ENCODE results near the gene ZNF547.
A peak's percentile ranks its signal among the peaks of the same experiment; 100 is the strongest.

Gene ZNF547

GRCh38 chr19:57403737-57404563 lies 40.6 kb downstream of the ZNF547 start:
- TF ChIP-seq CTCF (IDR thresholded peaks at IDR 0.05; ENCODE audit: borderline replicate concordance, control extremely low read depth, extremely low read depth, insufficient read depth, missing control alignments), result no peak
- in situ Hi-C loops (cut with MboI; ENCODE audit: low sequenced_read_pairs, unreplicated experiment), result no loop called here
- DNase-seq (ENCODE audit: low spot score), result no peak

- DNase-seq (ENCODE audit: low spot score), result peak; percentile 79
- peak; percentile 77 for TF ChIP-seq CTCF (IDR thresholded peaks at IDR 0.05; ENCODE audit: borderline replicate concordance, control extremely low read depth, extremely low read depth, insufficient read depth, missing control alignments)
- in situ Hi-C loops (cut with MboI; ENCODE audit: low sequenced_read_pairs, unreplicated experiment), result no loop called here
Measured at GRCh38 chr19:57406516-57407123, 43.3 kb downstream of the ZNF547 start.

GRCh38 chr19:57410877-57411671 lies 47.7 kb downstream of the ZNF547 start, which contains the start of gene ZNF17:
TSS of gene ZNF17 (plus strand) at chr19:57411161. CDS start at chr19:57413616, 2,455 bp downstream.
- no peak for TF ChIP-seq CTCF (IDR thresholded peaks at IDR 0.05; ENCODE audit: borderline replicate concordance, control extremely low read depth, extremely low read depth, insufficient read depth, missing control alignments)
- in situ Hi-C loops (cut with MboI; ENCODE audit: low sequenced_read_pairs, unreplicated experiment), result no loop called here

GRCh38 chr19:57419439-57419838 lies 56.1 kb downstream of the ZNF547 start:
- TF ChIP-seq CTCF (IDR thresholded peaks at IDR 0.05; ENCODE audit: borderline replicate concordance, control extremely low read depth, extremely low read depth, insufficient read depth, missing control alignments), result no peak
- in situ Hi-C loops (cut with MboI; ENCODE audit: low sequenced_read_pairs, unreplicated experiment), result no loop called here
- DNase-seq (ENCODE audit: low spot score), result no peak

More at GRCh38 chr19:57410877-57411671, 47.7 kb downstream of the ZNF547 start, which contains the start of gene ZNF17:
- DNase-seq (ENCODE audit: low spot score), result peak; percentile 94

- TF ChIP-seq CTCF (IDR thresholded peaks at IDR 0.05; ENCODE audit: borderline replicate concordance, control extremely low read depth, extremely low read depth, insufficient read depth, missing control alignments), result no peak
- DNase-seq (ENCODE audit: low spot score), result no peak
- in situ Hi-C loops (cut with MboI; ENCODE audit: low sequenced_read_pairs, unreplicated experiment), result no loop called here
Measured at GRCh38 chr19:57421037-57421436, 57.7 kb downstream of the ZNF547 start.

Measured in GM13976 (cell line).